PFSK-1 (cell line): ENCODE results near the gene CTNS.

Source experiments
- FOXP2 ChIP-seq: optimal IDR thresholded peaks from 2 replicates; pipeline ENCODE3; 2011; ENCODE audit warnings: borderline replicate concordance, control low read depth, inconsistent platforms; ENCODE audit not compliant: insufficient read depth; ENCODE audit errors: extremely low read length, extremely low read depth
- POLR2AphosphoS5 ChIP-seq: IDR thresholded peaks from 2 replicates; pipeline ENCODE4 v1.6.1; 2012; ENCODE audit warnings: low read depth, mild to moderate bottlenecking, control low read depth, low read length, moderate library complexity
- SIN3A ChIP-seq: IDR thresholded peaks from 2 replicates; pipeline ENCODE4 v1.6.1; 2012; ENCODE audit warnings: mild to moderate bottlenecking, low read length, moderate library complexity, borderline replicate concordance; ENCODE audit not compliant: insufficient read depth
- TAF1 ChIP-seq: IDR thresholded peaks from 2 replicates; pipeline ENCODE4 v1.6.1; 2012; ENCODE audit warnings: low read length, control low read depth, borderline replicate concordance; ENCODE audit not compliant: insufficient read depth
- TF ChIP-seq, protein P1 (sequence below), 2 experiments: IDR thresholded peaks; 2 replicates each; pipeline versions ENCODE4 v1.6.1 to v1.8.0; 2011 to 2012; ENCODE audit warnings: low read depth in 2 of 2, low read length in 2 of 2, control low read depth in 1 of 2, inconsistent platforms in 1 of 2, mild to moderate bottlenecking in 1 of 2, moderate library complexity in 1 of 2; ENCODE audit not compliant: insufficient read depth in 1 of 2

The CTNS gene

DNA sequence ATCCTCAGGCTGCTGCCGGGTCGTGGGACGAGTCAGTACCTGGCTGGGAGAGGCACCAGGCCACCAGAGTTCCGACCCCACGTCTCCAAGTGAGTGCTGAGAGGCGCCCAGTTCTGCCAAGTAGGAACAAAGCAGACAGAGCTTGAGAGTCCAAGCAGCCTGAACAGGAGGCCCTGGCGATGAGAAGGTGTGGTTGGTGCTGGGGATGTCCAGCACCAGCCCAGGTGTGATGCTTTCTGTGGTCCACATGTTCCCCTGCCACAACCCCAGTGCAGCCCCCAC lies 21.0 kb downstream of the CTNS start:
- TF ChIP-seq POLR2AphosphoS5 (no peak), FOXP2 (no peak), SIN3A (no peak), TAF1 (no peak)
- TF ChIP-seq, protein P1, sequence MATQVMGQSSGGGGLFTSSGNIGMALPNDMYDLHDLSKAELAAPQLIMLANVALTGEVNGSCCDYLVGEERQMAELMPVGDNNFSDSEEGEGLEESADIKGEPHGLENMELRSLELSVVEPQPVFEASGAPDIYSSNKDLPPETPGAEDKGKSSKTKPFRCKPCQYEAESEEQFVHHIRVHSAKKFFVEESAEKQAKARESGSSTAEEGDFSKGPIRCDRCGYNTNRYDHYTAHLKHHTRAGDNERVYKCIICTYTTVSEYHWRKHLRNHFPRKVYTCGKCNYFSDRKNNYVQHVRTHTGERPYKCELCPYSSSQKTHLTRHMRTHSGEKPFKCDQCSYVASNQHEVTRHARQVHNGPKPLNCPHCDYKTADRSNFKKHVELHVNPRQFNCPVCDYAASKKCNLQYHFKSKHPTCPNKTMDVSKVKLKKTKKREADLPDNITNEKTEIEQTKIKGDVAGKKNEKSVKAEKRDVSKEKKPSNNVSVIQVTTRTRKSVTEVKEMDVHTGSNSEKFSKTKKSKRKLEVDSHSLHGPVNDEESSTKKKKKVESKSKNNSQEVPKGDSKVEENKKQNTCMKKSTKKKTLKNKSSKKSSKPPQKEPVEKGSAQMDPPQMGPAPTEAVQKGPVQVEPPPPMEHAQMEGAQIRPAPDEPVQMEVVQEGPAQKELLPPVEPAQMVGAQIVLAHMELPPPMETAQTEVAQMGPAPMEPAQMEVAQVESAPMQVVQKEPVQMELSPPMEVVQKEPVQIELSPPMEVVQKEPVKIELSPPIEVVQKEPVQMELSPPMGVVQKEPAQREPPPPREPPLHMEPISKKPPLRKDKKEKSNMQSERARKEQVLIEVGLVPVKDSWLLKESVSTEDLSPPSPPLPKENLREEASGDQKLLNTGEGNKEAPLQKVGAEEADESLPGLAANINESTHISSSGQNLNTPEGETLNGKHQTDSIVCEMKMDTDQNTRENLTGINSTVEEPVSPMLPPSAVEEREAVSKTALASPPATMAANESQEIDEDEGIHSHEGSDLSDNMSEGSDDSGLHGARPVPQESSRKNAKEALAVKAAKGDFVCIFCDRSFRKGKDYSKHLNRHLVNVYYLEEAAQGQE (IDR thresholded peaks at IDR 0.05; ENCODE audit: insufficient read depth in 1 of 2, low read depth in 2 of 2, low read length in 2 of 2), result no peak

DNA sequence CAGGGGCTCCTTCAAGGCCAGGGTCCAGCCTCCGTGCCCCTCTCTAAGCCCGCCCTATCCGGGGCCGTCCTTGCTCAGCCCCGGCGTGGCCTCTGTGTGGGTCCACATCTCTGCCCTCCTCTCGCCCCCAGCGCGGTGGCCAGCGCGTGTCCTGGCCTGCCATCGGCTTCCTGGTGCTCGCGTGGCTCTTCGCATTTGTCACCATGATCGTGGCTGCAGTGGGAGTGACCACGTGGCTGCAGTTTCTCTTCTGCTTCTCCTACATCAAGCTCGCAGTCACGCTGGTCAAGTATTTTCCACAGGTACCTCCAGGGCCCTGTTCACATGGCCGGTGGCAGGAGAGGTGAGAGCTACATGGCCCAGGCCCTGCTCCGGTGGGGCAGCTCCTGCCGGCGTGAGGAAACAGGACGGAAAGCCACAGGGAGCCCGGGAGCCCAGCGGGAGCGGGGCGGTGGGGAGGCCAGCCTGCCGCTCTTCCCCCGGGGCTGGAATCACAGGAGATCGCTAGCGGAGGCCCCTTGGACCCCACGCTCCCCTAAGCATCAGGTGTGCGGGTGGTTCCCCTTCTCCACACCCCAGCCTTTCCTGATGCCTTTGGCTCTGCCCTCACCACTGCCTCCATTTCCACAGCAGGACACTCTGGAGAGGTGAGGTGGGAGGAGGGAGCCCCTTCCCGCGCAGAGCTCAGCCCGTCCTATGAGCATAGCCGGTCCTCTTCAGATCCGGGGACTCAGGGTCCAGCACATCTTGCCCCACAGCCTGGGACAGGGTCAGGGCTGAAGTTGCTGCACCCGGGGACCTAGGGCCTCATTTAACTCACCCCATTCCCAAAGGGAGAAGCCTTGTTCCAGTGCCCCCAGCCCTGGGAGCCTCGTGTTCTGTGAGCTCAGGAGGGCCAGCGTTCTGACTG lies 21.6 kb downstream of the CTNS start:
- TF ChIP-seq, protein P1 (IDR thresholded peaks at IDR 0.05; ENCODE audit: insufficient read depth in 1 of 2, low read depth in 2 of 2, low read length in 2 of 2), result no peak
- TF ChIP-seq FOXP2, result no peak
- no peak for TF ChIP-seq TAF1
- TF ChIP-seq POLR2AphosphoS5, result no peak
- no peak for TF ChIP-seq SIN3A

DNA sequence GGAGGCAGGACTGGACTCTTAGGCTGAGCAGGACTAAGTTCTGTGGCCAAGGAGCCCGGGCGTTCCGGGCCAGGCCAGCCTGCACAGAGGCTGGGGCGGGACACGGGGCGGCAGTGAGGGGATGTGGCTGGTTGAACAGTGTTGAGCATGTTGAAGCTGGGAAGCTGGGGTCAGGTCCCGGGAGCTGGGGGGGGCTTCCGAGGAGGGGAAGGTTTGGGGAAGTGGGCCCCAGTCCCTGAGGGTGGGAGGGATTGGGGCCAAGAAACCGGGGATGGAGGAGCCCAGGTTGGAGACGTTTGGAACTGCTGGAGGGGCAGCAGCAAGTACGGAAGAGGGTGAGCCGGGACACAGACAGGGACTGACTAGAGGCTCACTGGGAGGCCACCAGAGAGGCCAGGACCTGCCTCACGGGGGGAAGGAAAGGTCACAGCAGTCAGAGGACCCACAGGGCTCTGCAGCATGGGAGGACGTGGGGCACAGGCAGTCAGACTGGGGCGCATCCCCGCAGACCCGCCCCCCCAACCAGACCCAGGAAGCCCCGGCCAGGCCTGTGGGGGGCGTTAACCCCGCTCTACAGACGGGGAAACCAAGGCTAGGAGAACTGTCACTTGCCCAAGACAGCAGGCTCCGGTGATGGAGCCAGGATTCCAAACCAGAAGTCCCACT lies 22.4 kb downstream of the CTNS start:
- TF ChIP-seq FOXP2 (no peak), POLR2AphosphoS5 (no peak), SIN3A (no peak), TAF1 (no peak)
- TF ChIP-seq, protein P1 (IDR thresholded peaks at IDR 0.05; ENCODE audit: insufficient read depth in 1 of 2, low read depth in 2 of 2, low read length in 2 of 2), result no peak

DNA sequence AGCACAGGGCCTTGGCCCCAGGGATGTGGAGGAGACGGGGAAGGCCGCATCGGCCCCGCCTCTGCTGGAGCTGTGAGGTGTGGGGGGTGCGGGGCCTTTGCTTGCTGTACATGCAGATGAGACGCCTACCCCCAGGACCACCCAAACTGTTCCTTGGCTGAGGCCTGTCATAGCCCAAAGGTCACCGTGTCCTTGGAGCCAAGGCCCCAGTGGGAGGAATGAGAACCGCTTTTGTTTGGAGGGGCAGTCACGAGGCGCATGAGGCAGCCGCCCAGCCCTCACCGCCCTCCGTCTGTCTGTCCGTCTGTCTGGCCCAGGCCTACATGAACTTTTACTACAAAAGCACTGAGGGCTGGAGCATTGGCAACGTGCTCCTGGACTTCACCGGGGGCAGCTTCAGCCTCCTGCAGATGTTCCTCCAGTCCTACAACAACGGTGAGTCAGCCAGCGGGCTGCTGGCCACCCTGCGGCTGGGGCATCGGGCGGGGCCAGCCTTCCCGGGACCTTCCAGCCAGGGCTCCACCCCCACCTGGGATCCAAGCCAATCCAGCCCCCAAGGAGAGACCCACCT lies 23.1 kb downstream of the CTNS start:
- TF ChIP-seq TAF1 (no peak), POLR2AphosphoS5 (0 out of 2 replicates have a peak, but pooled peaks have one; percentile 24), FOXP2 (peak; percentile 59), SIN3A (no peak)
- TF ChIP-seq, protein P1 (IDR thresholded peaks at IDR 0.05; ENCODE audit: insufficient read depth in 1 of 2, low read depth in 2 of 2, low read length in 2 of 2), result no peak
